H9 (cell line): Measurements from ENCODE around the gene MAJIN. TPM values are rescaled to one million over a fixed set of nuclear protein-coding genes. Genes with fewer than 3 reads are reported as not detected.

Experiments
- DNase-seq: peaks from one replicate; pipeline ENCODE4 v3.0.0-alpha.2; 2017
- H2AFZ ChIP-seq: one replicate; pipeline ENCODE4 v1.6.1; 2013; ENCODE audit warnings: mild to moderate bottlenecking, low read length, control low read depth, moderate library complexity
- H2AK5ac ChIP-seq: 2 replicates; pipeline ENCODE4 v1.6.1; 2013; ENCODE audit warnings: low read length, control low read depth, mixed read lengths; ENCODE audit not compliant: insufficient read length
- H2BK120ac ChIP-seq: one replicate; pipeline ENCODE4 v1.6.1; 2013; ENCODE audit warnings: low read depth, mild to moderate bottlenecking, low read length, control low read depth, inconsistent platforms; ENCODE audit not compliant: poor library complexity, severe bottlenecking
- H2BK12ac ChIP-seq: 2 replicates; pipeline ENCODE4 v1.6.1; 2013; ENCODE audit warnings: low read length, control low read depth, mixed read lengths, low read depth; ENCODE audit not compliant: insufficient read length
- H2BK15ac ChIP-seq: 2 replicates; pipeline ENCODE4 v1.6.1; 2013; ENCODE audit warnings: low read depth, low read length, control low read depth
- H2BK20ac ChIP-seq: one replicate; pipeline ENCODE4 v1.6.1; 2013; ENCODE audit warnings: low read depth, mild to moderate bottlenecking, low read length, control low read depth, inconsistent platforms; ENCODE audit not compliant: poor library complexity, severe bottlenecking
- H2BK5ac ChIP-seq: 2 replicates; pipeline ENCODE4 v1.6.1; 2013; ENCODE audit warnings: low read length, control low read depth, mixed read lengths; ENCODE audit not compliant: insufficient read length
- H3K14ac ChIP-seq: 2 replicates; pipeline ENCODE4 v1.6.1; 2013; ENCODE audit warnings: low read length, control low read depth; ENCODE audit not compliant: insufficient read depth
- H3K18ac ChIP-seq: 2 replicates; pipeline ENCODE4 v1.6.1; 2013; ENCODE audit warnings: low read depth, mild to moderate bottlenecking, mixed read lengths, low read length, control low read depth; ENCODE audit not compliant: insufficient read length
- H3K23ac ChIP-seq: 2 replicates; pipeline ENCODE4 v1.6.1; 2013; ENCODE audit warnings: low read length, control low read depth, mixed read lengths, low read depth; ENCODE audit not compliant: insufficient read length
- H3K23me2 ChIP-seq: 2 replicates; pipeline ENCODE4 v1.6.1; 2013; ENCODE audit warnings: low read depth, mild to moderate bottlenecking, mixed read lengths, low read length, control low read depth; ENCODE audit not compliant: insufficient read length, poor library complexity, severe bottlenecking
- H3K27ac ChIP-seq: 2 replicates; pipeline ENCODE4 v1.5.1; 2013; ENCODE audit warnings: low read length, control low read depth, mixed read lengths, low read depth; ENCODE audit not compliant: insufficient read length
- H3K27me3 ChIP-seq: 2 replicates; pipeline ENCODE4 v1.6.1; 2013; ENCODE audit warnings: low read length, control low read depth, inconsistent platforms; ENCODE audit not compliant: insufficient read depth
- H3K4ac ChIP-seq: 2 replicates; pipeline ENCODE4 v1.6.1; 2013; ENCODE audit warnings: low read depth, mild to moderate bottlenecking, control low read depth, inconsistent platforms, low read length, moderate library complexity
- H3K4me1 ChIP-seq: 2 replicates; pipeline ENCODE4 v1.6.1; 2013; ENCODE audit warnings: low read length, control low read depth, inconsistent platforms; ENCODE audit not compliant: insufficient read depth
- H3K4me2 ChIP-seq: 2 replicates; pipeline ENCODE4 v1.6.1; 2013; ENCODE audit warnings: low read length, control low read depth, mixed read lengths; ENCODE audit not compliant: insufficient read length, insufficient read depth
- H3K56ac ChIP-seq: 2 replicates; pipeline ENCODE4 v1.6.1; 2013; ENCODE audit warnings: low read depth, mild to moderate bottlenecking, mixed read lengths, low read length, control low read depth; ENCODE audit not compliant: insufficient read length
- H3K79me1 ChIP-seq: 2 replicates; pipeline ENCODE4 v1.6.1; 2013; ENCODE audit warnings: low read depth, mild to moderate bottlenecking, moderate library complexity, low read length, control low read depth, inconsistent platforms; ENCODE audit not compliant: insufficient read depth, poor library complexity, severe bottlenecking
- H3K79me2 ChIP-seq: 2 replicates; pipeline ENCODE4 v1.6.1; 2013; ENCODE audit warnings: low read length, control low read depth, inconsistent platforms; ENCODE audit not compliant: insufficient read depth
- H3K9ac ChIP-seq: 2 replicates; pipeline ENCODE4 v1.6.1; 2013; ENCODE audit warnings: low read length, control low read depth, mixed read lengths; ENCODE audit not compliant: insufficient read length; ENCODE audit errors: extremely low read depth
- H3K9me3 ChIP-seq: one replicate; pipeline ENCODE4 v1.6.1; 2013; ENCODE audit warnings: low read depth, low read length, inconsistent platforms; ENCODE audit not compliant: control insufficient read depth
- H3T11ph ChIP-seq: one replicate; pipeline ENCODE4 v1.6.1; 2013; ENCODE audit warnings: mild to moderate bottlenecking, low read length, control low read depth, inconsistent platforms
- H4K20me1 ChIP-seq: one replicate; pipeline ENCODE4 v1.6.1; 2013; ENCODE audit not compliant: control insufficient read depth, insufficient read length, insufficient read depth
- H4K5ac ChIP-seq: 2 replicates; pipeline ENCODE4 v1.6.1; 2013; ENCODE audit warnings: low read depth, mild to moderate bottlenecking, mixed read lengths, low read length, control low read depth; ENCODE audit not compliant: insufficient read length
- H4K8ac ChIP-seq: replicated peaks from 2 replicates; pipeline ENCODE4 v1.6.1; 2013; ENCODE audit warnings: low read length, control low read depth, mixed read lengths, low read depth; ENCODE audit not compliant: insufficient read length
- H4K91ac ChIP-seq: 2 replicates; pipeline ENCODE4 v1.6.1; 2013; ENCODE audit warnings: low read depth, mild to moderate bottlenecking, moderate library complexity, mixed read lengths, low read length, control low read depth; ENCODE audit not compliant: insufficient read length
- H3K27ac Mint-ChIP-seq, 3 experiments: 2 replicates in 2 of 3; 3 replicates in 1 of 3; pipeline ENCODE4 v1.8.0; 2020 to 2021; ENCODE audit warnings: mixed read lengths in 3 of 3, mild to moderate bottlenecking in 1 of 3, moderate library complexity in 1 of 3
- H3K27me3 Mint-ChIP-seq: 2 replicates; pipeline ENCODE4 v1.8.0; 2021; ENCODE audit warnings: low read depth, mild to moderate bottlenecking, moderate library complexity, mixed read lengths
- H3K36me3 Mint-ChIP-seq, 3 experiments: 2 replicates in 2 of 3; 3 replicates in 1 of 3; pipeline ENCODE4 v1.8.0; 2020 to 2021; ENCODE audit warnings: low read depth in 3 of 3, mixed read lengths in 3 of 3; ENCODE audit not compliant: insufficient read depth in 1 of 3
- H3K4me1 Mint-ChIP-seq, 2 experiments: 2 replicates each; pipeline ENCODE4 v1.8.0; 2020; ENCODE audit warnings: mixed read lengths in 2 of 2
- H3K4me3 Mint-ChIP-seq, 2 experiments: 2 replicates in 1 of 2; 3 replicates in 1 of 2; pipeline ENCODE4 v1.8.0; 2020 to 2021; ENCODE audit warnings: mild to moderate bottlenecking in 2 of 2, mixed read lengths in 2 of 2, moderate library complexity in 1 of 2
- H3K9me3 Mint-ChIP-seq, 2 experiments: 2 replicates in 1 of 2; 3 replicates in 1 of 2; pipeline ENCODE4 v1.8.0; 2020; ENCODE audit warnings: mild to moderate bottlenecking in 2 of 2, mixed read lengths in 2 of 2, moderate library complexity in 1 of 2
- WGBS: extraction: QIAGEN DNeasy Blood & Tissue Kit; methylation state at CpG from one replicate; pipeline ENCODE4 v1.1.7; 2013; ENCODE audit warnings: missing lambda C conversion rate, low lambda C conversion rate, mixed read lengths; ENCODE audit not compliant: insufficient read length; ENCODE audit errors: extremely low coverage; 5-methylcytosine and 5-hydroxymethylcytosine counted together
- long read RNA-seq: library from polyadenylated mRNA; unstranded; transcript quantifications from one replicate; pipeline ENCODE4 v2.0.0, GENCODE V29; 2020
- total RNA-seq: library from RNA; stranded (reverse); gene quantifications from 2 replicates; pipeline ENCODE4 v1.2.1, GENCODE V29; 2021
- TF ChIP-seq, protein P1 (sequence below): fragments of 200-600 bp; sonication (generic); conservative IDR thresholded peaks from 3 replicates; pipeline ENCODE4 v1.8.0; 2021; ENCODE audit warnings: antibody characterized with exemption, mild to moderate bottlenecking

Gene MAJIN, protein sequence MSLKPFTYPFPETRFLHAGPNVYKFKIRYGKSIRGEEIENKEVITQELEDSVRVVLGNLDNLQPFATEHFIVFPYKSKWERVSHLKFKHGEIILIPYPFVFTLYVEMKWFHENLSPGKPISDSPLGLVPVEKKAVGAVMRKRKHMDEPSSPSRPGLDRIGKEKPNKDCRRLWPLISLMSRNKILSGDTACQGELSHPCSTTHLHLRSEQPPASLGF
- total RNA-seq, result not detected in 2 replicates
- long read RNA-seq, result 0 reads

DNA sequence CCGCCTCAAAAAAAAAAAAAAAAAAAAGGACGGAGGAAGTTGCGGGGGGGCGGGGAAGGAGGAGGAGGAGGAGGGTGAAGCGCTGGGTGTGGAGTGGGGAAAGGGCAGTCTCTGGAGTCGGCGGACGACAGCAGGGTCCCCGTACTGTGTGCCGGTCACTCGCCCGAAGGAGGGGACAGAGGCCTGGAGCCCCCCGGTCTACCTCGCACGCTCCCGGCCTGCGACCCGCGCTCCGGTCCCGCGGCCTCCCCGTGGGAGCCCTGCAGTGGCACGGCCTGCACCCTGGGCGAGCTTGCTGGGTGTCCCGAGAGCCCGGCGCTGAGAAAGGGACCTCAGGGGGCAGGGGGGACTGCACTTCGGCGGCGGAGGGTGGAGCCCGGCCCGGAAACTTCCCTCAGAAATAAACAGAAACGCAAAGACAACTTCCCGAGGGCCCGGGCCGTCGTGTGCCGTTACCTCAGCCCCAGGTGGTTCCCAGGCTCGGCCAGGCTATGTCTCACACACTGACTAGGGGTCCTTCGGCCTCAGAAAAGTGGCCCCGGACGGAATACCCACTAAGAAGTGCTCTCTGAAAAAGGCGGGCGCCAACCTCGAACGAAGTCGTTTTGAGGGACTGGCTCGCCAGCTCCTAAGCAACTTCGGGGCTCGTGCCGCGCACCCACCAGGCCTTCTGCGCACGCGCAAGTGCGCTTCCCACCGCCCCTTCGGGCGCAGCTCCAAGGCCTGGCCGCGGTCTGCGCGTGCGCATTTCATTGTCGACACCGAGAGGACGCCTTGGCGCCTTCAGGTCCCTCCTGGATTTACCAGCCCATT is at the start of gene MAJIN:
Gene MAJIN, minus strand, starts transcription at position 688 of the 813 bp plus-strand sequence. CDS start 12,703 bp downstream, outside the sequence.
- Histone ChIP-seq H3K9ac (no peak within 1 kb of the TSS), H3K18ac (no peak within 1 kb of the TSS), H3K27me3 (no peaks in the 10 kb centered on the region), H3K4ac (no peak within 1 kb of the TSS), H3K4me1 (no peaks in the 10 kb centered on the region), H3K79me1 (no peaks in the 10 kb centered on the region), H4K20me1 (no peaks in the 10 kb centered on the region), H4K5ac (no peak within 1 kb of the TSS), H3T11ph (no peak within 1 kb of the TSS), H3K27ac (no peak within 1 kb of the TSS), H3K9me3 (no peaks in the 10 kb centered on the region), H2BK120ac (no peak within 1 kb of the TSS), H2BK5ac (no peak within 1 kb of the TSS), H3K4me2 (no peak within 1 kb of the TSS), H4K8ac (no peak within 1 kb of the TSS), H3K23ac (no peak within 1 kb of the TSS), H2AK5ac (no peak within 1 kb of the TSS), H3K56ac (no peak within 1 kb of the TSS), H2AFZ (no peak within 1 kb of the TSS), H2BK12ac (no peak within 1 kb of the TSS), H3K14ac (no peak within 1 kb of the TSS), H3K23me2 (no peaks in the 10 kb centered on the region), H3K79me2 (no peaks in the 10 kb centered on the region), H2BK15ac (no peak within 1 kb of the TSS), H2BK20ac (no peak within 1 kb of the TSS), H4K91ac (no peak within 1 kb of the TSS)
- DNase-seq, result peak; percentile 91
- WGBS, result no CpG with 5 or more reads among the region's 69 CpGs
- TF ChIP-seq, protein P1, sequence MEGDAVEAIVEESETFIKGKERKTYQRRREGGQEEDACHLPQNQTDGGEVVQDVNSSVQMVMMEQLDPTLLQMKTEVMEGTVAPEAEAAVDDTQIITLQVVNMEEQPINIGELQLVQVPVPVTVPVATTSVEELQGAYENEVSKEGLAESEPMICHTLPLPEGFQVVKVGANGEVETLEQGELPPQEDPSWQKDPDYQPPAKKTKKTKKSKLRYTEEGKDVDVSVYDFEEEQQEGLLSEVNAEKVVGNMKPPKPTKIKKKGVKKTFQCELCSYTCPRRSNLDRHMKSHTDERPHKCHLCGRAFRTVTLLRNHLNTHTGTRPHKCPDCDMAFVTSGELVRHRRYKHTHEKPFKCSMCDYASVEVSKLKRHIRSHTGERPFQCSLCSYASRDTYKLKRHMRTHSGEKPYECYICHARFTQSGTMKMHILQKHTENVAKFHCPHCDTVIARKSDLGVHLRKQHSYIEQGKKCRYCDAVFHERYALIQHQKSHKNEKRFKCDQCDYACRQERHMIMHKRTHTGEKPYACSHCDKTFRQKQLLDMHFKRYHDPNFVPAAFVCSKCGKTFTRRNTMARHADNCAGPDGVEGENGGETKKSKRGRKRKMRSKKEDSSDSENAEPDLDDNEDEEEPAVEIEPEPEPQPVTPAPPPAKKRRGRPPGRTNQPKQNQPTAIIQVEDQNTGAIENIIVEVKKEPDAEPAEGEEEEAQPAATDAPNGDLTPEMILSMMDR, result no peak
- H3K4me1 Mint-ChIP-seq, result peaks cover 0 to 3% of the 10 kb centered on the region in 2 experiments; a peak in 1 of 4 replicates
- no peak within 1 kb of the TSS for H3K4me3 Mint-ChIP-seq
- H3K9me3 Mint-ChIP-seq, result peaks cover 0 to 3% of the 10 kb centered on the region in 2 experiments; a peak in 1 of 5 replicates
- H3K27me3 Mint-ChIP-seq, result peaks cover 9% of the 10 kb centered on the region
- no peaks in the 10 kb centered on the region for H3K36me3 Mint-ChIP-seq
- no peak within 1 kb of the TSS; a peak in 1 of 7 replicates for H3K27ac Mint-ChIP-seq
